GM12878 (cell line): ENCODE data around the gene ARGLU1. TPM values are rescaled to one million over a fixed set of nuclear protein-coding genes. Genes with fewer than 3 reads are reported as not detected.

Source experiments
- ATAC-seq: fragments of 200-7000 bp; cut with Tn5 transposase; 3 replicates; pipeline ENCODE4 v1.9.1; 2020; ENCODE audit warnings: mild to moderate bottlenecking, moderate library complexity
- BruUV-seq: library from RNA; stranded (reverse); fragments of 400-500 nt; replicated peaks from 2 replicates; lab custom pipeline; 2021; lab: Mats Ljungman, UMichigan
- CTCF ChIA-PET: fragments of 300-600 bp; sonication (Branson Sonifier 250); formaldehyde crosslinking; extraction: SDS; loops from one replicate; lab custom pipeline; 2021; ENCODE audit warnings: inconsistent platforms; lab: Yijun Ruan, JAX
- POLR2A ChIA-PET: fragments of 350-600 bp; formaldehyde crosslinking; extraction: SDS; loops from one replicate; lab custom pipeline; 2021; ENCODE audit warnings: inconsistent platforms; lab: Charles Lee
- RAD21 ChIA-PET: fragments of 300-600 bp; sonication (Branson Sonifier 250); formaldehyde crosslinking; loops from one replicate; lab custom pipeline; 2023; ENCODE audit warnings: antibody characterized with exemption; ENCODE audit not compliant: unreplicated experiment; lab: Charles Lee
- SMC1A ChIA-PET: fragments of 300-600 bp; sonication (Branson Sonifier 250); formaldehyde crosslinking; loops from one replicate; lab custom pipeline; 2023; ENCODE audit not compliant: unreplicated experiment, uncharacterized antibody; lab: Charles Lee
- DNase-seq: peaks from one replicate; pipeline ENCODE4 v3.0.0-alpha.2; 2011; ENCODE audit warnings: low read depth, low spot score
- FAIRE-seq: peaks from 3 replicates; lab custom pipeline; 2011; peaks lifted over from hg19 to GRCh38; lab: Jason Lieb, UNC
- H2AFZ ChIP-seq: 2 replicates; pipeline ENCODE4 v1.6.0; 2011; ENCODE audit warnings: low read depth, low read length, control low read depth; ENCODE audit not compliant: control insufficient read depth
- H3K27ac ChIP-seq: 2 replicates; pipeline ENCODE4 v1.5.1; 2011; ENCODE audit warnings: control low read depth; ENCODE audit not compliant: control insufficient read depth, insufficient read depth
- H3K27me3 ChIP-seq, 2 experiments: replicated peaks in 1 of 2; 2 replicates each; pipeline versions ENCODE4 v1.6.0 to v1.6.1; 2011; ENCODE audit warnings: low read length in 1 of 2; ENCODE audit not compliant: control insufficient read depth in 2 of 2, insufficient read depth in 2 of 2
- H3K36me3 ChIP-seq, 2 experiments: 2 replicates each; pipeline ENCODE4 v1.5.1; 2011; ENCODE audit warnings: low read length in 1 of 2; ENCODE audit not compliant: control insufficient read depth in 2 of 2, insufficient read depth in 2 of 2
- H3K4me1 ChIP-seq: 2 replicates; pipeline ENCODE4 v1.6.1; 2011; ENCODE audit warnings: mild to moderate bottlenecking, low read length, moderate library complexity, mixed read lengths; ENCODE audit not compliant: control insufficient read depth, insufficient read depth
- H3K4me2 ChIP-seq: 2 replicates; pipeline ENCODE4 v1.6.0; 2011; ENCODE audit warnings: control low read depth; ENCODE audit not compliant: control insufficient read depth, insufficient read depth
- H3K4me3 ChIP-seq: fragments of 200-600 bp; sonication (generic); 2 replicates; pipeline ENCODE4 v1.5.1; 2016
- H3K79me2 ChIP-seq: 2 replicates; pipeline ENCODE4 v1.6.0; 2011; ENCODE audit warnings: low read length; ENCODE audit not compliant: control insufficient read depth, insufficient read depth
- H3K9ac ChIP-seq: 2 replicates; pipeline ENCODE4 v1.8.0; 2011; ENCODE audit warnings: low read length, control low read depth, mixed read lengths; ENCODE audit not compliant: control insufficient read depth, insufficient read depth
- H3K9me3 ChIP-seq: replicated peaks from 3 replicates; pipeline ENCODE4 v1.5.1; 2011; ENCODE audit warnings: mild to moderate bottlenecking, low read length; ENCODE audit not compliant: control insufficient read depth, insufficient read depth
- H4K20me1 ChIP-seq: 2 replicates; pipeline ENCODE4 v1.6.0; 2011; ENCODE audit not compliant: control insufficient read depth, insufficient read depth
- BRCA1 ChIP-seq: IDR thresholded peaks from 2 replicates; pipeline ENCODE4 v1.6.1; 2011; ENCODE audit warnings: low read depth, low read length, improper control_type of control experiment
- IRF5 ChIP-seq: fragments of 450-650 bp; IDR thresholded peaks from 2 replicates; pipeline ENCODE4 v1.6.1; 2017; ENCODE audit warnings: borderline replicate concordance
- PBX3 ChIP-seq: IDR thresholded peaks from 2 replicates; pipeline ENCODE4 v1.6.1; 2011; ENCODE audit warnings: mild to moderate bottlenecking, low read depth, low read length, moderate library complexity; ENCODE audit not compliant: insufficient replicate concordance
- PML ChIP-seq: IDR thresholded peaks from 2 replicates; pipeline ENCODE4 v1.6.1; 2012; ENCODE audit warnings: low read length, inconsistent platforms
- ZBTB4 ChIP-seq: fragments of 450-650 bp; formaldehyde crosslinking; IDR thresholded peaks from 2 replicates; pipeline ENCODE4 v1.4.0; 2022; ENCODE audit warnings: mild to moderate bottlenecking, moderate library complexity
- WGBS: methylation state at CpG from one replicate; pipeline ENCODE4 v1.1.6; 2016; ENCODE audit warnings: low lambda C conversion rate; ENCODE audit not compliant: insufficient replicate concordance, insufficient coverage; ENCODE audit errors: missing lambda C conversion rate; 5-methylcytosine and 5-hydroxymethylcytosine counted together
- in situ Hi-C: fragments of 300-500 bp; cut with MboI; formaldehyde crosslinking; loops from 9 replicates; pipeline ENCODE4 v1.14.3; 2018; ENCODE audit warnings: mixed read lengths
- intact Hi-C: fragments of 100-400 bp; cut with micrococcal nuclease; formaldehyde crosslinking; loops from one replicate; pipeline ENCODE4 v1.14.2; 2022; ENCODE audit not compliant: unreplicated experiment
- polyA plus RNA-seq, 11 experiments: library from polyadenylated mRNA; depleted of rRNA in 4 of 11; unstranded in 6 of 11; stranded (reverse) in 5 of 11; fragments of >200 nt; fragmentation: Nextera tagmentation in 4 of 11; fragmentation: Illumina TruSeq in 1 of 11; extraction: Ambion mirVana in 4 of 11; extraction: Trizol in 1 of 11; gene quantifications; 1 replicate in 1 of 11; 2 replicates in 10 of 11; pipeline versions ENCODE4 v1.2.1 to v1.2.3, GENCODE V29; 2011 to 2016; ENCODE audit warnings: inconsistent platforms in 2 of 11, missing spikeins in 2 of 11, low read depth in 1 of 11
- total RNA-seq, 4 experiments: library from RNA; depleted of rRNA in 3 of 4; stranded (reverse); fragments of >200 nt in 3 of 4; fragmentation: Illumina TruSeq in 1 of 4; extraction: Trizol in 1 of 4; gene quantifications; 2 replicates each; pipeline versions ENCODE4 v1.2.1 to v1.2.3, GENCODE V29; 2013 to 2021

Gene ARGLU1
- total and polyA plus RNA-seq, 10 of the 15 experiments (the other 5 are each of a cell fraction or from before 2014, with no cell fraction given), result 47.1 to 197 (median 98.3) TPM

- H4K20me1 ChIP-seq, result no peaks in the 10 kb centered on the region
- H3K4me1 ChIP-seq, result no peaks in the 10 kb centered on the region
- no peak for ATAC-seq
- no peak overlapping the region for H3K9ac ChIP-seq
- FAIRE-seq, result no peak
- no peaks in the 10 kb centered on the region for H3K36me3 ChIP-seq
- 20% methylated on average over 6 of the region's 6 CpGs for WGBS
- BruUV-seq, result no TSS peak
- H3K27me3 ChIP-seq, result no peaks in the 10 kb centered on the region
- H3K79me2 ChIP-seq, result no peaks in the 10 kb centered on the region
- POLR2A ChIA-PET, result no interaction called here
- no peak overlapping the region for H3K4me3 ChIP-seq
- H2AFZ ChIP-seq, result no peak overlapping the region
- RAD21 ChIA-PET, result no interaction called here
- no peak overlapping the region for H3K4me2 ChIP-seq
- H3K27ac ChIP-seq, result no peak overlapping the region
- no peak for TF ChIP-seq PML
- TF ChIP-seq BRCA1, result no peak
- TF ChIP-seq PBX3, result no peak
- no peak for TF ChIP-seq IRF5
- TF ChIP-seq ZBTB4 (CRISPR knock-in tag), result no peak
- TF ChIP-seq, all 136 proteins: peak for 0
- SMC1A ChIA-PET, result no interaction called here
- in situ Hi-C loops, result no loop called here
- DNase-seq, result no peak
- CTCF ChIA-PET, result interaction anchor here (1.3 kb wide), 1 partner anchor 25 kb away, joined by 5 read pairs; no protein-coding TSS in a partner anchor
- intact Hi-C loops, result no loop called here
- no peaks in the 10 kb centered on the region for H3K9me3 ChIP-seq
These were observed 27.7 kb upstream of the ARGLU1 start for GRCh38 chr13:106595625-106596024.
